HepG2 (cell line): ENCODE measurements around the gene ZNF608. TPM values are rescaled to one million over a fixed set of nuclear protein-coding genes. Genes with fewer than 3 reads are reported as not detected.

ENCODE experiments used
- ATAC-seq: fragments of 200-7000 bp; cut with Tn5 transposase; 3 replicates; pipeline ENCODE4 v1.9.1; 2020; ENCODE audit warnings: mild to moderate bottlenecking, moderate library complexity
- BruUV-seq: library from RNA; stranded (reverse); fragments of 400-500 nt; replicated peaks from 2 replicates; lab custom pipeline; 2021; lab: Mats Ljungman, UMichigan
- CTCF ChIA-PET: fragments of 300-600 bp; formaldehyde crosslinking; extraction: SDS; loops from one replicate; lab custom pipeline; 2021; ENCODE audit warnings: low total read pairs, inconsistent platforms, low intra/inter-chr PET ratio; lab: Yijun Ruan, JAX
- POLR2A ChIA-PET: fragments of 350-600 bp; sonication (Branson Sonifier 250); formaldehyde crosslinking; loops from one replicate; lab custom pipeline; 2020; ENCODE audit warnings: antibody characterized with exemption, inconsistent platforms; lab: Yijun Ruan, JAX
- DNase-seq: peaks from one replicate; pipeline ENCODE4 v3.0.0-alpha.2; 2015; ENCODE audit warnings: low spot score
- FAIRE-seq: peaks from 3 replicates; lab custom pipeline; 2011; peaks lifted over from hg19 to GRCh38; lab: Jason Lieb, UNC
- H2AFZ ChIP-seq: one replicate; pipeline ENCODE4 v1.6.1; 2011; ENCODE audit warnings: low read length, inconsistent platforms
- H3K27ac ChIP-seq: fragments of 300-600 bp; 3 replicates; pipeline ENCODE4 v1.8.0; 2011; ENCODE audit warnings: mixed run types, mild to moderate bottlenecking, mixed read lengths, low read length, inconsistent platforms; ENCODE audit not compliant: insufficient read depth; ENCODE audit errors: extremely low read length
- H3K27me3 ChIP-seq, 2 experiments: fragments of 200-600 bp in 1 of 2; 2 replicates in 1 of 2; 3 replicates in 1 of 2; pipeline versions ENCODE4 v1.6.0 to v1.8.0; 2011; ENCODE audit warnings: low read length in 2 of 2, mild to moderate bottlenecking in 2 of 2, moderate library complexity in 2 of 2, inconsistent platforms in 1 of 2; ENCODE audit not compliant: insufficient read depth in 2 of 2, control insufficient read depth in 1 of 2
- H3K36me3 ChIP-seq, 2 experiments: fragments of 200-600 bp in 1 of 2; replicated peaks in 1 of 2; 2 replicates in 1 of 2; 3 replicates in 1 of 2; pipeline versions ENCODE4 v1.5.1 to v1.8.0; 2011; ENCODE audit warnings: low read length in 2 of 2, inconsistent platforms in 1 of 2; ENCODE audit not compliant: insufficient read depth in 2 of 2, control insufficient read depth in 1 of 2
- H3K4me1 ChIP-seq: 2 replicates; pipeline ENCODE4 v1.5.1; 2012; ENCODE audit warnings: low read length, inconsistent platforms; ENCODE audit not compliant: insufficient read depth
- H3K4me2 ChIP-seq: 2 replicates; pipeline ENCODE4 v1.6.0; 2011; ENCODE audit warnings: low read depth, low read length, inconsistent platforms
- H3K4me3 ChIP-seq, 3 experiments: fragments of 200-600 bp in 1 of 3; sonication (generic), shearing (Covaris generic) in 1 of 3; replicated peaks in 1 of 3; 2 replicates each; pipeline ENCODE4 v1.5.1; 2011 to 2016; ENCODE audit warnings: low read length in 3 of 3, inconsistent platforms in 2 of 3, low read depth in 2 of 3, mild to moderate bottlenecking in 2 of 3, control low read depth in 1 of 3, mixed read lengths in 1 of 3; ENCODE audit not compliant: insufficient read depth in 1 of 3
- H3K79me2 ChIP-seq: one replicate; pipeline ENCODE4 v1.6.1; 2011; ENCODE audit warnings: low read length, inconsistent platforms; ENCODE audit not compliant: insufficient read depth
- H3K9ac ChIP-seq: 2 replicates; pipeline ENCODE4 v1.6.0; 2011; ENCODE audit warnings: mild to moderate bottlenecking, low read depth, low read length, inconsistent platforms; ENCODE audit not compliant: insufficient read depth
- H3K9me3 ChIP-seq: 2 replicates; pipeline ENCODE4 v1.5.1; 2012; ENCODE audit warnings: mild to moderate bottlenecking, low read length
- H4K20me1 ChIP-seq: 2 replicates; pipeline ENCODE4 v1.6.0; 2011; ENCODE audit warnings: inconsistent platforms, mild to moderate bottlenecking, low read length, moderate library complexity; ENCODE audit not compliant: insufficient read depth
- AGO1 ChIP-seq: fragments of 200-400 bp; formaldehyde crosslinking; IDR thresholded peaks from 2 replicates; pipeline ENCODE4 v1.6.1; 2017; ENCODE audit warnings: mild to moderate bottlenecking, low read depth, low read length, moderate library complexity; ENCODE audit not compliant: poor library complexity, severe bottlenecking
- SMARCC2 ChIP-seq: fragments of 450-650 bp; IDR thresholded peaks from 2 replicates; pipeline ENCODE4 v1.6.1; 2017; ENCODE audit warnings: antibody characterized with exemption, mild to moderate bottlenecking
- SMC3 ChIP-seq: IDR thresholded peaks from 2 replicates; pipeline ENCODE4 v1.6.1; 2011; ENCODE audit warnings: low read length, improper control_type of control experiment
- SRF ChIP-seq: IDR thresholded peaks from 2 replicates; pipeline ENCODE4 v1.6.1; 2011; ENCODE audit warnings: mild to moderate bottlenecking, low read depth, low read length, moderate library complexity
- ZBTB33 ChIP-seq: sonication (generic); formaldehyde crosslinking; IDR thresholded peaks from 2 replicates; pipeline ENCODE4 v1.4.0; 2020; ENCODE audit warnings: missing genetic modification reagents
- ZKSCAN1 ChIP-seq: fragments of 150-350 bp; IDR thresholded peaks from 2 replicates; pipeline ENCODE4 v1.6.1; 2014; ENCODE audit warnings: low read length
- ZNF891 ChIP-seq: sonication (generic); formaldehyde crosslinking; IDR thresholded peaks from 2 replicates; pipeline ENCODE4 v1.5.0; 2020; ENCODE audit warnings: mild to moderate bottlenecking, missing genetic modification reagents
- ZXDC ChIP-seq: sonication (generic); formaldehyde crosslinking; IDR thresholded peaks from 2 replicates; pipeline ENCODE4 v1.5.0; 2020; ENCODE audit warnings: mild to moderate bottlenecking, missing genetic modification reagents
- WGBS: methylation state at CpG from one replicate; pipeline ENCODE4 v1.1.6; 2017; ENCODE audit warnings: low lambda C conversion rate; 5-methylcytosine and 5-hydroxymethylcytosine counted together
- in situ Hi-C: cut with HindIII; loops from 2 replicates; pipeline ENCODE4 v1.10.0; 2017; ENCODE audit warnings: low pct_unique_long_range_greater_than_20kb; ENCODE audit not compliant: extremely low pct_ligation_motif_present
- intact Hi-C: fragments of 100-400 bp; cut with micrococcal nuclease; formaldehyde crosslinking; loops from one replicate; pipeline ENCODE4 v1.10.0; 2022; ENCODE audit not compliant: unreplicated experiment
- polyA plus RNA-seq, 8 experiments: library from polyadenylated mRNA; depleted of rRNA in 3 of 8; stranded (reverse) in 7 of 8; unstranded in 1 of 8; fragments of >200 nt; fragmentation: Illumina TruSeq in 4 of 8; extraction: Trizol in 4 of 8; gene quantifications; 2 replicates each; pipeline versions ENCODE4 v1.2.1 to v1.2.3, GENCODE V29; 2011 to 2016; ENCODE audit warnings: low read depth in 4 of 8, missing spikeins in 1 of 8, mixed read lengths in 1 of 8; ENCODE audit not compliant: insufficient read depth in 1 of 8
- total RNA-seq, 5 experiments: library from RNA; depleted of rRNA; stranded (reverse); fragments of >200 nt; fragmentation: Illumina TruSeq; extraction: Trizol; gene quantifications; 2 replicates each; pipeline ENCODE4 v1.2.3, GENCODE V29; 2016; ENCODE audit warnings: low read depth in 1 of 5

Gene ZNF608
- total and polyA plus RNA-seq, 2 of the 13 experiments (the other 11 are each of a cell fraction or from before 2014, with no cell fraction given) = 0.66 to 0.91 TPM

- no peaks in the 10 kb centered on the region; the same call in 1 of the 2 replicates for H3K4me1 ChIP-seq
- H3K27me3 ChIP-seq = 0 out of 5 replicates have a peak, but pooled peaks cover 0 to 2% of the 10 kb centered on the region in 2 experiments
- no peak overlapping the region for H3K4me2 ChIP-seq
- intact Hi-C loops = no loop called here
- no peak for ATAC-seq
- in situ Hi-C loops = no loop called here
- H3K4me3 ChIP-seq = no peak overlapping the region
- H4K20me1 ChIP-seq = no peaks in the 10 kb centered on the region
- no peaks in the 10 kb centered on the region for H3K9me3 ChIP-seq
- DNase-seq = no peak
- H3K36me3 ChIP-seq = no peaks in the 10 kb centered on the region
- H3K27ac ChIP-seq = no peak overlapping the region
- CTCF ChIA-PET = no interaction called here
- H3K79me2 ChIP-seq = no peaks in the 10 kb centered on the region
- WGBS = 67% methylated on average over 5 of the region's 5 CpGs
- POLR2A ChIA-PET = no interaction called here
- TF ChIP-seq SMC3 (no peak), ZNF891 (no peak), SMARCC2 (no peak), ZKSCAN1 (no peak), AGO1 (no peak)
- no TSS peak for BruUV-seq
- FAIRE-seq = no peak
- no peak overlapping the region for H3K9ac ChIP-seq
- no peak overlapping the region for H2AFZ ChIP-seq
These were observed 18.0 kb downstream of the ZNF608 start for GRCh38 chr5:124728331-124728967.

- H3K27me3 ChIP-seq = 0 out of 5 replicates have a peak, but pooled peaks cover 0 to 2% of the 10 kb centered on the region in 2 experiments
- FAIRE-seq (no peak), DNase-seq (no peak), ATAC-seq (no peak)
- H4K20me1 ChIP-seq = no peaks in the 10 kb centered on the region
- H3K36me3 ChIP-seq = no peaks in the 10 kb centered on the region
- CTCF ChIA-PET = no interaction called here
- POLR2A ChIA-PET = no interaction called here
- H3K4me1 ChIP-seq = no peaks in the 10 kb centered on the region; the same call in 1 of the 2 replicates
- no peak overlapping the region for H3K4me2 ChIP-seq
- no peak overlapping the region for H3K9ac ChIP-seq
- H3K27ac ChIP-seq = no peak overlapping the region
- no peak overlapping the region for H2AFZ ChIP-seq
- in situ Hi-C loops = no loop called here
- 49% methylated on average over 5 of the region's 5 CpGs for WGBS
- no peaks in the 10 kb centered on the region for H3K9me3 ChIP-seq
- no peaks in the 10 kb centered on the region for H3K79me2 ChIP-seq
- H3K4me3 ChIP-seq = no peak overlapping the region
- no TSS peak for BruUV-seq
- intact Hi-C loops = no loop called here
- TF ChIP-seq SRF (no peak), ZXDC (CRISPR knock-in tag) (no peak), ZBTB33 (CRISPR knock-in tag) (no peak)
These were observed 19.6 kb downstream of the ZNF608 start for GRCh38 chr5:124726631-124727362.
